HG02610 (cell line): ENCODE results near the gene VWA5B1.

Source experiments
- ATAC-seq: cut with Tn5 transposase; IDR thresholded peaks from one replicate; pipeline ENCODE4 v1.9.1; 2021; ENCODE audit warnings: mild to moderate bottlenecking, moderate library complexity; ENCODE audit not compliant: unreplicated experiment

Gene VWA5B1

GRCh38 chr1:20343149-20343937, 52.7 kb downstream of the VWA5B1 start:
- ATAC-seq: no peak

GRCh38 chr1:20343938-20344302, 53.2 kb downstream of the VWA5B1 start:
- no peak for ATAC-seq

GRCh38 chr1:20344738-20345137, 54.1 kb downstream of the VWA5B1 start:
- no peak for ATAC-seq

- no peak for ATAC-seq
These were observed 54.7 kb downstream of the VWA5B1 start for GRCh38 chr1:20345419-20345818.

- ATAC-seq: no peak
These were observed 55.8 kb downstream of the VWA5B1 start for GRCh38 chr1:20346433-20346832.

- no peak for ATAC-seq
These were observed 57.0 kb downstream of the VWA5B1 start for GRCh38 chr1:20347699-20348098.

- ATAC-seq: no peak
These were observed 57.7 kb downstream of the VWA5B1 start for GRCh38 chr1:20348326-20348915.

- ATAC-seq: no peak
These were observed 58.9 kb downstream of the VWA5B1 start for GRCh38 chr1:20349561-20349960.

- no peak for ATAC-seq
These were observed 59.3 kb downstream of the VWA5B1 start for GRCh38 chr1:20349971-20350370.

- ATAC-seq: no peak
These were observed 59.7 kb downstream of the VWA5B1 start for GRCh38 chr1:20350421-20350820.

GRCh38 chr1:20351911-20352701, 61.4 kb downstream of the VWA5B1 start:
- ATAC-seq: no peak

- ATAC-seq: no peak
These were observed 63.2 kb downstream of the VWA5B1 start for GRCh38 chr1:20353836-20354235.

GRCh38 chr1:20354610-20355009, 63.9 kb downstream of the VWA5B1 start:
- no peak for ATAC-seq

- no peak for ATAC-seq
These were observed 64.6 kb downstream of the VWA5B1 start for GRCh38 chr1:20355101-20355827.

- ATAC-seq: no peak
These were observed 65.4 kb downstream of the VWA5B1 start for GRCh38 chr1:20355828-20356735.

- ATAC-seq: no peak
These were observed 66.3 kb downstream of the VWA5B1 start for GRCh38 chr1:20356850-20357459.

- no peak for ATAC-seq
These were observed 67.1 kb downstream of the VWA5B1 start for GRCh38 chr1:20357796-20358195.

- ATAC-seq: no peak
These were observed 68.1 kb downstream of the VWA5B1 start for GRCh38 chr1:20358761-20359263.
